Measurements from ENCODE around the gene GPC5. TPM values are rescaled to one million over a fixed set of nuclear protein-coding genes. Genes with fewer than 3 reads are reported as not detected.

Gene GPC5
- total RNA-seq, 1 experiment from 2014 or later = 0.21 TPM

DNA sequence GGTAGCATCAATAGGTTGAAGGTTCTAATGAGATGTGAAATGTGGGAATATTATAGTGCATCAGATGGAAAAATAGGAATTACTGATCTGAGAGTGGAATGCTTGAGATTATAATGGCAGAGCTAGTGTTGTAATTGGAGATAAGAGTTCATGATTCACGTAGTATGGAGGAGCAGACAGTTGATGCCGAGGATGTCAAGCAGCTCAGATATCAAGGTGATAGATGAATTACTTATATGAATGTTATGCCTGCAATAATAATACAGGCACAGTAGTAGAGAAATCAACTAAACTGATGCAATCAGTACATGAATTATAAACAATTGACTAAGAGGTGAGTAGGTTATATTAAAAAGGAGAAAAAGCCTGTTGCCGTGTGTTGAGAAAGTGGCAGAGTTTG is 1035.0 kb downstream of the GPC5 start:
- no peak for TF ChIP-seq EZH2 (IDR thresholded peaks at IDR 0.05; ENCODE audit: borderline replicate concordance, low read depth, low read length, poor library complexity, severe bottlenecking)
- TF ChIP-seq, protein P1, sequence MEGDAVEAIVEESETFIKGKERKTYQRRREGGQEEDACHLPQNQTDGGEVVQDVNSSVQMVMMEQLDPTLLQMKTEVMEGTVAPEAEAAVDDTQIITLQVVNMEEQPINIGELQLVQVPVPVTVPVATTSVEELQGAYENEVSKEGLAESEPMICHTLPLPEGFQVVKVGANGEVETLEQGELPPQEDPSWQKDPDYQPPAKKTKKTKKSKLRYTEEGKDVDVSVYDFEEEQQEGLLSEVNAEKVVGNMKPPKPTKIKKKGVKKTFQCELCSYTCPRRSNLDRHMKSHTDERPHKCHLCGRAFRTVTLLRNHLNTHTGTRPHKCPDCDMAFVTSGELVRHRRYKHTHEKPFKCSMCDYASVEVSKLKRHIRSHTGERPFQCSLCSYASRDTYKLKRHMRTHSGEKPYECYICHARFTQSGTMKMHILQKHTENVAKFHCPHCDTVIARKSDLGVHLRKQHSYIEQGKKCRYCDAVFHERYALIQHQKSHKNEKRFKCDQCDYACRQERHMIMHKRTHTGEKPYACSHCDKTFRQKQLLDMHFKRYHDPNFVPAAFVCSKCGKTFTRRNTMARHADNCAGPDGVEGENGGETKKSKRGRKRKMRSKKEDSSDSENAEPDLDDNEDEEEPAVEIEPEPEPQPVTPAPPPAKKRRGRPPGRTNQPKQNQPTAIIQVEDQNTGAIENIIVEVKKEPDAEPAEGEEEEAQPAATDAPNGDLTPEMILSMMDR (conservative IDR thresholded peaks at IDR 0.05; ENCODE audit: low read depth, low read length) = no peak
- Histone ChIP-seq H3K27me3 (replicated peaks; ENCODE audit: insufficient read depth, low read depth, low read length, poor library complexity) (no peaks in the 10 kb centered on the region), H3K4me1 (ENCODE audit: insufficient read depth, low read length, poor library complexity, severe bottlenecking) (no peaks in the 10 kb centered on the region), H3K27ac (ENCODE audit: low read depth, low read length, poor library complexity, severe bottlenecking) (no peak overlapping the region), H3K36me3 (ENCODE audit: insufficient read depth, low read length, poor library complexity, severe bottlenecking) (no peaks in the 10 kb centered on the region), H3K9me3 (ENCODE audit: low read depth, low read length, poor library complexity, severe bottlenecking) (no peaks in the 10 kb centered on the region), H3K4me3 (ENCODE audit: low read depth, low read length, poor library complexity, severe bottlenecking) (no peak overlapping the region)
- no TSS peak for BruUV-seq (replicated peaks)
- CTCF ChIA-PET = no interaction called here
- DNase-seq (ENCODE audit: low spot score) = no peak
- POLR2A ChIA-PET (ENCODE audit: low non-redundant PET) = no interaction called here
- intact Hi-C loops (cut with micrococcal nuclease; ENCODE audit: unreplicated experiment) = no loop called here

DNA sequence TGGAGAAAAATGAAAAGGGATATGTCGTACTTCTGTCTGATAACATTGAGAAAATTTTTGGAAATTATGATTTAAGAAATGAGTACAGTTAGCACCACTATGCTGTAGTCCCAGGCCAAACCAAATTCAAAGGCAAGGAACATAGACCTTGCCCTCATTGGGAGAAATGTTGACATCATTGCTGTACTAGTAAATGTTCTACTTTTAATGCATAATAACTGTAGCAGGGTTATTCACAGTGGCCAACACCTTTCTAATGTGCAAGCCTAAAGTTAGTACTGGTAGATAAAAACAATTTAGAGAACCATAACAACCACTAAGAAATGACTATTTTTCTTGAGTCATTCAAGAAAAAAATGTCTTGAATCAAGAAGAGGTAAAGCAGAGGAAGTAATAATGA is 1035.5 kb downstream of the GPC5 start:
- Histone ChIP-seq H3K27me3 (replicated peaks; ENCODE audit: insufficient read depth, low read depth, low read length, poor library complexity) (no peaks in the 10 kb centered on the region), H3K27ac (ENCODE audit: low read depth, low read length, poor library complexity, severe bottlenecking) (no peak overlapping the region), H3K9me3 (ENCODE audit: low read depth, low read length, poor library complexity, severe bottlenecking) (no peaks in the 10 kb centered on the region), H3K4me3 (ENCODE audit: low read depth, low read length, poor library complexity, severe bottlenecking) (no peak overlapping the region), H3K4me1 (ENCODE audit: insufficient read depth, low read length, poor library complexity, severe bottlenecking) (no peaks in the 10 kb centered on the region), H3K36me3 (ENCODE audit: insufficient read depth, low read length, poor library complexity, severe bottlenecking) (no peaks in the 10 kb centered on the region)
- TF ChIP-seq, protein P1 (conservative IDR thresholded peaks at IDR 0.05; ENCODE audit: low read depth, low read length) = no peak
- no peak for TF ChIP-seq EZH2 (IDR thresholded peaks at IDR 0.05; ENCODE audit: borderline replicate concordance, low read depth, low read length, poor library complexity, severe bottlenecking)
- intact Hi-C loops (cut with micrococcal nuclease; ENCODE audit: unreplicated experiment) = no loop called here
- no peak for DNase-seq (ENCODE audit: low spot score)
- ChIA-PET CTCF (no interaction called here), POLR2A (ENCODE audit: low non-redundant PET) (no interaction called here)
- no TSS peak for BruUV-seq (replicated peaks)

DNA sequence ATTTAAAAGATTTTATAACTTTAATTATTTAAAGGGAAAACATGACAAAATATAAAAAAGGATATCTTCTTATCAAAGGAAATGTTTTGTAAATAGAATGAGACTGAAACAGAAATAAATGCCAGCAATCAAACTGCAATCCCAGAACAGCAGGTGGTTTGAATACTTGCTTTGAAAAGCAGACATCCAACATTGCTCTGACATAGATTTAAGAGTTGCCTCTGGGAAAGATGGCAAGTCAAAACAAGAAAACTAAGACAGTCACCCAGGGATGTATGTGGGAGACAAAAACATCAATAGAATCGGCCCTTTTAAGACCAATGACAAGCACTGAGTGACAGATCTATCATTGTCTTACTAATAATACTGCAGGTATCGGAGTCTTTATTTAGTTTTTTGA is 1038.5 kb downstream of the GPC5 start:
- Histone ChIP-seq H3K4me1 (ENCODE audit: insufficient read depth, low read length, poor library complexity, severe bottlenecking) (no peaks in the 10 kb centered on the region), H3K27me3 (replicated peaks; ENCODE audit: insufficient read depth, low read depth, low read length, poor library complexity) (no peaks in the 10 kb centered on the region), H3K4me3 (ENCODE audit: low read depth, low read length, poor library complexity, severe bottlenecking) (no peak overlapping the region), H3K36me3 (ENCODE audit: insufficient read depth, low read length, poor library complexity, severe bottlenecking) (no peaks in the 10 kb centered on the region), H3K27ac (ENCODE audit: low read depth, low read length, poor library complexity, severe bottlenecking) (no peak overlapping the region), H3K9me3 (ENCODE audit: low read depth, low read length, poor library complexity, severe bottlenecking) (no peaks in the 10 kb centered on the region)
- DNase-seq (ENCODE audit: low spot score) = no peak
- BruUV-seq (replicated peaks) = no TSS peak
- TF ChIP-seq EZH2 (IDR thresholded peaks at IDR 0.05; ENCODE audit: borderline replicate concordance, low read depth, low read length, poor library complexity, severe bottlenecking) = no peak
- TF ChIP-seq, protein P1 (conservative IDR thresholded peaks at IDR 0.05; ENCODE audit: low read depth, low read length) = no peak
- CTCF ChIA-PET = no interaction called here
- POLR2A ChIA-PET (ENCODE audit: low non-redundant PET) = no interaction called here
- intact Hi-C loops (cut with micrococcal nuclease; ENCODE audit: unreplicated experiment) = no loop called here

Data from A673 (cell line).